Keratinocyte (primary cell): ENCODE results near the gene SLC9A7.

Source experiments
- EZH2 ChIP-seq: IDR thresholded peaks from one replicate; pipeline ENCODE4 v1.6.1; 2012; ENCODE audit warnings: inconsistent platforms, mild to moderate bottlenecking, low read length, moderate library complexity
- TF ChIP-seq, protein P1 (sequence below), 3 experiments: IDR thresholded peaks in 1 of 3; conservative IDR thresholded peaks in 1 of 3; optimal IDR thresholded peaks in 1 of 3; 2 replicates in 2 of 3; 3 replicates in 1 of 3; pipeline versions ENCODE3 to v1.5.1; 2011; ENCODE audit warnings: low read length in 3 of 3, mild to moderate bottlenecking in 3 of 3, moderate library complexity in 2 of 3, control low read depth in 1 of 3, inconsistent platforms in 1 of 3; ENCODE audit not compliant: insufficient read depth in 2 of 3; ENCODE audit errors: extremely low read depth in 1 of 3

DNA sequence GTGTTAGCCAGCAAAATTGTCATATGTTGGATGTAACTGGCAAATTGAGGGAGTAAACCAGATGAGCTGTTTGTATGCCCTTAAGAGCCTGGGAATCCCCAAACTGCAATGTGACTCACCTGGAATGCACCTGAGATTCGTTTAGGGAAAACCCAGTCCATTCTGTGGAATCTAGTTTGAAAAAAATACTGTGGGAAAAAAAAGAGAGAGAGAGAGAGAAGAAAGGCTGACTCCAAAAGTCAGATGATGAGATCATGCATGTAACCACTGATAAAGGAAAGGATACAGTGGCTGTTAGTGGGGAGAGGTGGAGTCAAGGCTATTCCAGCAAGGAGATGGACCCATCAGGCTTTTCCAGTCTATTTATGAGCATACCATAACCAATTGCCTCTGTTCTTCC lies 48.5 kb downstream of the SLC9A7 start:
- TF ChIP-seq, protein P1, sequence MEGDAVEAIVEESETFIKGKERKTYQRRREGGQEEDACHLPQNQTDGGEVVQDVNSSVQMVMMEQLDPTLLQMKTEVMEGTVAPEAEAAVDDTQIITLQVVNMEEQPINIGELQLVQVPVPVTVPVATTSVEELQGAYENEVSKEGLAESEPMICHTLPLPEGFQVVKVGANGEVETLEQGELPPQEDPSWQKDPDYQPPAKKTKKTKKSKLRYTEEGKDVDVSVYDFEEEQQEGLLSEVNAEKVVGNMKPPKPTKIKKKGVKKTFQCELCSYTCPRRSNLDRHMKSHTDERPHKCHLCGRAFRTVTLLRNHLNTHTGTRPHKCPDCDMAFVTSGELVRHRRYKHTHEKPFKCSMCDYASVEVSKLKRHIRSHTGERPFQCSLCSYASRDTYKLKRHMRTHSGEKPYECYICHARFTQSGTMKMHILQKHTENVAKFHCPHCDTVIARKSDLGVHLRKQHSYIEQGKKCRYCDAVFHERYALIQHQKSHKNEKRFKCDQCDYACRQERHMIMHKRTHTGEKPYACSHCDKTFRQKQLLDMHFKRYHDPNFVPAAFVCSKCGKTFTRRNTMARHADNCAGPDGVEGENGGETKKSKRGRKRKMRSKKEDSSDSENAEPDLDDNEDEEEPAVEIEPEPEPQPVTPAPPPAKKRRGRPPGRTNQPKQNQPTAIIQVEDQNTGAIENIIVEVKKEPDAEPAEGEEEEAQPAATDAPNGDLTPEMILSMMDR (optimal IDR thresholded peaks at IDR 0.05 in 1 of 3, IDR thresholded peaks at IDR 0.05 in 1 of 3, conservative IDR thresholded peaks at IDR 0.05 in 1 of 3; ENCODE audit: extremely low read depth in 1 of 3, insufficient read depth in 2 of 3, low read length in 3 of 3), result no peak
- no peak for TF ChIP-seq EZH2
